Measurements from ENCODE around the gene PIGZ.

GRCh38 chr3:196947860-196948441 lies 20.7 kb downstream of the PIGZ start:
- no peak for TF ChIP-seq YY1 (IDR thresholded peaks at IDR 0.05; ENCODE audit: insufficient read depth, insufficient read length)
- no peak for TF ChIP-seq ZNF274 (IDR thresholded peaks at IDR 0.05; ENCODE audit: low read depth, low read length)
